Thoracic aorta (tissue), 2 donors: ENCODE results near the gene NOP9. TPM values are rescaled to one million over a fixed set of nuclear protein-coding genes. Genes with fewer than 3 reads are reported as not detected.

Source experiments
- ATAC-seq: fragments of 150-250 bp; one replicate; pipeline ENCODE4 v1.8.0; 2017; ENCODE audit warnings: low read depth; ENCODE audit not compliant: insufficient number of reproducible peaks, low FRiP score
- DNase-seq: peaks from one replicate; pipeline ENCODE4 v3.0.0-alpha.2; 2020; ENCODE audit warnings: low spot score
- H3K27ac ChIP-seq, 2 donors: fragments of 200-600 bp; sonication (generic); 1 replicate in 1 of 2; 2 replicates in 1 of 2; pipeline ENCODE4 v1.5.1; 2016; ENCODE audit warnings: mild to moderate bottlenecking in 2 of 2, moderate library complexity in 2 of 2
- H3K27me3 ChIP-seq: fragments of 200-600 bp; sonication (generic); replicated peaks from 2 replicates; pipeline ENCODE4 v1.6.0; 2016; ENCODE audit warnings: mild to moderate bottlenecking; ENCODE audit not compliant: insufficient read depth
- H3K36me3 ChIP-seq: fragments of 200-600 bp; sonication (generic); one replicate; pipeline ENCODE4 v1.5.1; 2016
- H3K4me1 ChIP-seq, 2 donors: fragments of 200-600 bp; sonication (generic); 1 replicate in 1 of 2; 2 replicates in 1 of 2; pipeline versions ENCODE4 v1.5.1 to v1.6.0; 2016; ENCODE audit warnings: low read depth in 2 of 2, mild to moderate bottlenecking in 1 of 2; ENCODE audit not compliant: control insufficient read depth in 1 of 2
- H3K4me3 ChIP-seq: fragments of 200-600 bp; sonication (generic); 2 replicates; pipeline ENCODE4 v1.5.1; 2016; ENCODE audit warnings: mild to moderate bottlenecking
- H3K9me3 ChIP-seq: fragments of 200-600 bp; sonication (generic); 2 replicates; pipeline ENCODE4 v1.5.1; 2016
- CTCF ChIP-seq: fragments of 200-600 bp; sonication (generic); IDR thresholded peaks from one replicate; pipeline ENCODE4 v1.5.1; 2019; ENCODE audit warnings: antibody characterized with exemption
- total RNA-seq, 2 donors: library from RNA; depleted of rRNA; stranded (reverse); fragments of >200 nt; gene quantifications; one replicate each; pipeline versions ENCODE4 v1.1.0 to v1.2.3, GENCODE V29; 2016

Gene NOP9
- total RNA-seq, 2 donors from 2014 or later = 15.8 to 19.2 TPM

DNA sequence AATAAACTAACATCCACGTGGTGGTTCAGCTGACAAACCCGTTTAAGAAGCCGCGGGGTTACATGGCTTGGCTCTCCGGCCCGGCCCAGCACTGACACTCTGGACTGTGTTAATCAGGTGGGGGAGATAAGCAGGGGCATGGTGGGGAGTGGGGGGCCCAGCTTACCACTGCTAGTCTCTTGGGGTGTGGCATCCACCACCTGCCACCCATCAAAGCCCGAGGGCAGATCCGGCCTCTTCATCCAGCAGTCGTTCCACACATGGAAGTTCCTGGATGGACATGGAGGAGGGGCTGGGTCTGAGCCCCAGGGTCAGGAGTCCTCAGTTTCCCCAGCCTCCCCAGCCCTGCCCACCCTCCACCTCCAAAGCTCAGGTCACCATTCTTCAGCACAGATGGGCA, 41.5 kb upstream of the NOP9 start:
- Histone ChIP-seq H3K4me1 (peaks cover 0 to 8% of the 10 kb centered on the region in 2 donors), H3K36me3 (no peaks in the 10 kb centered on the region), H3K27ac (no peak overlapping the region), H3K27me3 (no peaks in the 10 kb centered on the region), H3K9me3 (no peaks in the 10 kb centered on the region), H3K4me3 (no peak overlapping the region)
- DNase-seq (no peak), ATAC-seq (no peak)
- no peak for TF ChIP-seq CTCF

DNA sequence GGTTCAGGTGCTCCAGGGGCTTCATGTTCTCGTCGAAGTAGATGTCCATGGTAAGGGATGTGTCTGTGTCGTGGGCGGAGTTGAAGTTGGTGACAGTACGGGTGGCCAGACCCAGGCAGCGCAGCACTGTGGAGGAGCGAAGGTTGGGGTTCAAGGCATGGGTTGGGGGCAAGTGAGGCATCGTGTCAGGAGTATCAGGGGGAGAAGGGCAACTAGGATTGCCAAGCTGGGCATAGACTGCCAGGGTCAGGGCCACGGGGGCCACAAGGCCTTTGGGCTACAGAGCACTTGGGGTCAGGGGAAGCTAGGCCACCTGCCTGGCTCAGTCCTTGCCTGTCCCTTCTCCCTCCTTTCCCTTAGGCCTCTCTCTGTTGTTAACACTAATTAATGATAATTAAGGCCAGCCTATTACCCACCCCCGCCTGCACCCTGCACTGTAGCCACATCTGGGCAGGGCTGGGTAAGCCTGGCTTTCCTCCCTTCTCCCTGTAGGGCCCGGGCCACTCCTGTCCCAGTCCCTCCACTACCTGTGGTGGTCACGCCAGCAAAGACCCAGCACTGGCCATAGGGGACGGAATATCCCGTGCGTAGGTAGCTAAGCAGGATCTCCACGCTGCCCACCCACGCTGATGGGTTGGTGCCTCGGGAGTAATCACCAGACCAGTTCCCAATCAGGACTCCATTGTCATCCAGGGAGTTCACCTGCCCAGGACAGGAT, 40.9 kb upstream of the NOP9 start:
- H3K4me3 ChIP-seq = no peak overlapping the region
- no peak overlapping the region for H3K27ac ChIP-seq
- no peak for ATAC-seq
- no peak for DNase-seq
- peaks cover 0 to 8% of the 10 kb centered on the region in 2 donors for H3K4me1 ChIP-seq
- TF ChIP-seq CTCF = no peak
- no peaks in the 10 kb centered on the region for H3K9me3 ChIP-seq
- H3K27me3 ChIP-seq = no peaks in the 10 kb centered on the region
- no peaks in the 10 kb centered on the region for H3K36me3 ChIP-seq

GRCh38 chr14:24259282-24260025, 40.2 kb upstream of the NOP9 start:
- H3K27me3 ChIP-seq = no peaks in the 10 kb centered on the region
- no peak for ATAC-seq
- H3K9me3 ChIP-seq = no peaks in the 10 kb centered on the region
- TF ChIP-seq CTCF = no peak
- no peak for DNase-seq
- H3K4me3 ChIP-seq = no peak overlapping the region
- H3K4me1 ChIP-seq = peaks cover 0 to 8% of the 10 kb centered on the region in 2 donors
- no peak overlapping the region for H3K27ac ChIP-seq
- no peaks in the 10 kb centered on the region for H3K36me3 ChIP-seq

GRCh38 chr14:24260026-24260779, 39.4 kb upstream of the NOP9 start:
- H3K27me3 ChIP-seq = no peaks in the 10 kb centered on the region
- no peaks in the 10 kb centered on the region for H3K36me3 ChIP-seq
- peaks cover 0 to 8% of the 10 kb centered on the region in 2 donors for H3K4me1 ChIP-seq
- no peak for DNase-seq
- no peak overlapping the region for H3K4me3 ChIP-seq
- no peak for ATAC-seq
- no peak for TF ChIP-seq CTCF
- no peaks in the 10 kb centered on the region for H3K9me3 ChIP-seq
- H3K27ac ChIP-seq = no peak overlapping the region

DNA sequence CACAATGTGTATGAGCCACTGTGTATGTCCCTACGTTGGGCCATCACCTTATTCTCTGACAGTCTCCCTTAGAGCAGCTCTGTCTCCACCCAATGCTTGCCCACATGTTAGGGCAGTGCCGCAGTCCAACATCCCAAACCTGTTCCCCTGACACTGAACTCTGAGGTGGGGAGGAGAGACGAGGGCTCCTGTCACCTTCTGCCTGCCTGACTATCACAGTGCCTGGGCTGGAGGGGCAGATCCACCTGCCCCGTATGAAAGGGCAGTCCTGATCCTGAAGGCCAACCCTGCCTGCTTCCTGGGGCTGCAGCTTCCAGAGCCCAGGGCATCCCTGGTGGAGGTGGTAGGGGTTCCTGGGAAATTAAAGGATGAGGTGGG, 38.9 kb upstream of the NOP9 start:
- Histone ChIP-seq H3K4me1 (peaks cover 0 to 8% of the 10 kb centered on the region in 2 donors), H3K27me3 (no peaks in the 10 kb centered on the region), H3K36me3 (no peaks in the 10 kb centered on the region), H3K9me3 (no peaks in the 10 kb centered on the region), H3K27ac (no peak overlapping the region), H3K4me3 (no peak overlapping the region)
- TF ChIP-seq CTCF = no peak
- DNase-seq (no peak), ATAC-seq (no peak)
